ENCODE measurements around the gene CYB561.
A peak's percentile ranks its signal among the peaks of the same experiment; 100 is the strongest.

The CYB561 gene

DNA sequence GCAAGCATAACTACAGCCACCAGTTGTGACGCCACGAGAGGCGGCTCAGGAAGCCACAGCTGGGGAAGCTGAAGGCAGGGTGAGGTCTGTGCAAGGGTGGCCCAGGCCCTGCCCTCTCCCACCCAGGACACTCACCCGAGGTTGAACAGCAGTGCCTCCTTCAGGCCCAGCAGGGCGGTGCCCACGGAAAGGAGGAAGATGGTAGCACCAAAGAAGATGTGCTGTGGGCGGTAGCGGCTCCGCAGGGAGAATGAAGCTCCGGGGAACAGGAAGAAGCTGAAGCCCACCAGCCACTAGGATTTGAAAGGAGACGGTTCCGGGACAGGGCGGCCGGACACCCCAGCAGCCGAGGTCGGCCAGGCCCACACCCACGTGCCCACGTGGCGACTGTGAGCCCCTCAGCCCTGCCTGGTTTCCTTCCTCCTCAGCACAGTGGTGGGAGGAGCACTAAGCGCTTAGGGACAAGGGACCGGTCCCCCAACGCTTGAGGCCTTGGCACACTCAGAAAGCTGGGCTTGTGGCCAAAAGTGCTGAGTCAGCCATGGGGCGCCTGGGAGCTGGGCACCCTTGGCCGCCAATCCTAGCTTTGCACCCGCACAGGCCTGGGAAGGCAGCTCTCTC, 11.0 kb downstream of the CYB561 start:
- DNase-seq (ENCODE audit: low read depth) = no peak

- no peak for DNase-seq (ENCODE audit: low read depth)
Observed at GRCh38 chr17:63433746-63434591, 12.1 kb downstream of the CYB561 start.

DNA sequence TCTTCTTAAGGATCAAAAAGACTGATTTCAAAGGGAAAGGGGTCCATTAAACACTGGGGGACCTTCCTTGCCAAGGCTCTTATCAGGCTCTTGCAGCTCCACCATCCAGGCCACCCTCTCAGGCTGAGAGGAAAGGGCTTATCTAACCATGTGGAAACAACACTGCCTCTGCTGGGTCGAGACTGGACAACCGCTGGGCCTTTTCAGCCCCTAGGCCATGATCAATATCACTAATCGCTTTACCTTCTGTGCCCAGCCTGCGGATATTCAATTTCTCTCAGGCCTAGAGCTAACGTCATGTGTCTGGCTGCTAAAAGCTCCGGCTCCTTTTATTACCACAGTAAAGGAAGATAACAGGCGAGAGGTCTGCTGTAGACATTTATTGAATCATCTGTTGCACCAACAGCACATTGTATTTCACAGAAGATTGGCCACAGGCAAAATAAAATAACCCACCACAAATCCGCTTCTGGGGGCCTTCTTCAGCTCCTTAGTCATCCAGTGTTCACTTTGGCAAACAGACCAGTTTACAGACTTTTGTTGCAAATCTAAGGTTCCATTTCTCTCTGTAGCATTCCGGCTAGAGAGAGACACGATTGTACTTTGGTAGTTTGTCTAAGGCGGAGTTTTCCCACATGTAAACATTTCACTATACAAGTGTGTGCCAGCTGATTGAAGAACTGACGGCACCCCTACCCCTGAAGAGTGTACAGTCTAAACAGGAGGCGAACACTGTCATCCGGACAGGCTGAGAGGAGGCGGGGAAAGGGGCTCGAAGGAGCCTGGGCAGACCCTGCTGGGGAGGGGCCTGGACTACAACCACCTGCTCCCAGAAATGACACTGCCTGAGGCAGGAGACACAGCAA, 13.9 kb downstream of the CYB561 start:
- no peak for DNase-seq (ENCODE audit: low read depth)

DNA sequence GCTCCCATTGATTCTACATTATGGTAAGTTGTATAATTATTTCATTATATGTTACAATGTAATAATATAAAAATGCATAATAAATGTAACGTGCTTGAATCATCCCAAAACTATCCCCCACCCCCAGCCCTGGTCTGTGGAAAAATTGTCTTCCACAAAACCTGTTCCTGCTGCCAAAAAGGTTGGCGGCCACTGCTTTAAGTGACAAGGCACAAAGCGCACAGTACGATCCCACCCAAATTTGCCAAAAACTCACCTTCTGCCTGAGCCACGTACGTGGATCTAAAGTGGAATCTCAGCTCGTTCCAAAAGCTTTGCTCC, 14.5 kb downstream of the CYB561 start:
- DNase-seq (ENCODE audit: low read depth) = no peak

- DNase-seq (ENCODE audit: low read depth) = no peak
Observed at GRCh38 chr17:63430223-63430622, 15.9 kb downstream of the CYB561 start.

- no peak for DNase-seq (ENCODE audit: low read depth)
Observed at GRCh38 chr17:63429766-63430165, 16.3 kb downstream of the CYB561 start.

DNA sequence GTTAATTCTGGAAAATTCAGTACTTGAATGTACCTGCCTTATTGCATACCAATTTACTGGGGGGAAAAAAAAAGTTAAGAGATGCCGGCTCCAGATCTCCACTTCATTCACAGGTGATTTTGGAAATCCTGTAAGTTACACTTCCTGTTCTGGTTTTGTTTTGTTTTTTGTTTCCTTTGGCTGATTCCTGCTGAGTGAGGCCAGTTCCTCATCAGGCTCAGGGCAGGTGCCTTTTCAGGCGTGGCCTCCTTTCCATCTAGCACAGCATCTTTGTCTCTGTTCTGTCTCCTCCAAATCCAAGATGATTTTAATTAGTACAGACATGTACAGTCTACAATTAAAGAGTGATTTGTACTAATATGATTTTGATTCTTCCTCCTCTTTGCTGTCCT, 19.2 kb downstream of the CYB561 start:
- DNase-seq (ENCODE audit: low read depth) = no peak

GRCh38 chr17:63426041-63426916, 19.8 kb downstream of the CYB561 start:
- no peak for DNase-seq (ENCODE audit: low read depth)

DNA sequence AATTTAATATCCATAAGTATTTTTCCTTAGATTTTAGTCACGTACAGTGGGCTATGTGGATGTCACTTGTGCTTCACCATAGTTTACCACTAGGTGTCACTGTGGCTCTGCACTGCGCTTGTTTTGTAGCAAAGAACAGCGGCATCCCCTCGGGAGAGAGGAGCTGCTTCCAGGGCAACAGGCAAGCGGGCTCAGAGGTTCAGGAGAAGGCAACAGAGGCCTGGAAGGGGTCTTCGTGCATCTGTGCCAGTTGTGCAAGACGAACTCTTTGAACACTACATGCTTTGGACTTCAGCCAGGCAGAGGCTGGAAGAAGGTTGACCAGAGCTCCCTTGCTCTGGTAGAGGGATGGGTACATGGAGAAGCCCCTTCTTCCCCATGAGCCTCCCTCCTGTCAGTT, 20.6 kb downstream of the CYB561 start:
- peak; percentile 33 for DNase-seq (ENCODE audit: low read depth)

DNA sequence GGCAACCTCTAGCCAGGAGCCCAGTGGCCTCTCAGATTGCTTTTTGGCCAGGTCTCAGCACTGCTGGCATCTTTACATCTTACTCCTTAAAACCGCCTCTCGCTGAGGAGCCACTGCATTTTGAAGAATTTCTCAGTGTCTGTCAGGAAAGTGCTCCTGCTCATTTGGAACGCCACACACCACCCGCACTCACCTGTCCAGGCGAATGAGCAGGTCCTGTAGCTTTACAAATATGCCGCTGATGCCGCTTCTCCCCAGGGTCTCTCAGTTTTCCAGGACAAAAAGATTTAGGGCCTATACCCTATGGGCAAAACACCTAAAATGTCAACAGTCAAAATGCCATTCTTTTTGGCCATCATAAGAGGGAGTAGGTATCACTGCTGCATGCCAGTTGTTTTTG, 22.1 kb downstream of the CYB561 start:
- no peak for DNase-seq (ENCODE audit: low read depth)

GRCh38 chr17:63423251-63423950, 22.7 kb downstream of the CYB561 start:
- no peak for DNase-seq (ENCODE audit: low read depth)

- DNase-seq (ENCODE audit: low read depth) = no peak
Observed at GRCh38 chr17:63421681-63422645, 24.1 kb downstream of the CYB561 start.

GRCh38 chr17:63420868-63421680, 25.0 kb downstream of the CYB561 start:
- no peak for DNase-seq (ENCODE audit: low read depth)

GRCh38 chr17:63419949-63420867, 25.9 kb downstream of the CYB561 start:
- DNase-seq (ENCODE audit: low read depth) = no peak

DNA sequence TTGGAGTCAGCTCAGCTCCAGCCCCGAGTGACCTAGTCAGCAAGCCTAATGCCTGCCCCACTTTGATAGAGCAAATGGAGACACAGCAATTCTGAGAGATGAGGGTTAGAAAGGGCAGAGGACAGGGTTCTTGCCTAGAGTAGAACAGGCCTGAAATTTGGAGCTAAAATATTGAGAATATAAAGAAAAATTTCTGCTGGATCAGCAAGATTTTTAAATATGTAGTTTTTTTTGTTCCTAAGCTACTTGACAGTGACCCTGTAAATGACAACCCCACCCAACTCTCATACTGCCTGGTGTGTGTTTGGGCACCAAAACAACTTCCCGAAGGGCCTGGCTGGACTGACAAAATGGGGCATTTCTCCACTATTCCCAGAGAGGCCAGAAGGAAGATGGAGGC, 26.7 kb downstream of the CYB561 start:
- DNase-seq (ENCODE audit: low read depth) = no peak

GRCh38 chr17:63418540-63418939, 27.6 kb downstream of the CYB561 start:
- no peak for DNase-seq (ENCODE audit: low read depth)

DNA sequence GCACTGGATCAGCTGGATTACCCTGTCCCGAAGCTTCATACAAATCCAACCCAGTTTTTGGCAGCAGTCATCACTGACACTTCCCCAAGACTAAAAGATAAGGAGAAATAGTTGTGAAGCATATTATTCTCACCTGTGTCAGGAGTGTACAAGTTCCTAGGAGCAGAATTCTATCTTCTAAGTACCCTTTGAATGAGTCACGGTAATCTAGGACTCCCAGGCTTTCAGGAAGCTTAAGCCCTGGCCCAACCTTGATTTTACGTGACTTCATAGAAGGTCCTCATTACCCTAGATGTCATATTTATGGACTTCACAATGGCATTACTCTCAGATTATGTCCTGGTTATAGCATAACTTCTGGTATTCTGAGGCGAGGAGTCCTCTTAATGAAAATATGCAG, 31.9 kb downstream of the CYB561 start:
- no peak for DNase-seq (ENCODE audit: low read depth)

- DNase-seq (ENCODE audit: low read depth) = no peak
Observed at GRCh38 chr17:63413128-63413527, 33.0 kb downstream of the CYB561 start.
